DLD1 (cell line): ENCODE results near the gene GPC3.
"Not testable (repeated sequence)": the region's sequence is repeated elsewhere in the genome, so short reads cannot be mapped to it uniquely, and the experiment has no call there.

Experiments used
- in situ Hi-C: cut with HindIII; loops from 2 replicates; pipeline ENCODE4 v1.10.0; 2017; ENCODE audit warnings: low sequenced_read_pairs

Gene GPC3

GRCh38 chrX:133792198-133792953 is 193.0 kb downstream of the GPC3 start:
- in situ Hi-C loops = no loop called here

- in situ Hi-C loops = no loop called here
These were observed 195.6 kb downstream of the GPC3 start for GRCh38 chrX:133789829-133790228.

GRCh38 chrX:133786382-133786781 is 199.0 kb downstream of the GPC3 start:
- in situ Hi-C loops = no loop called here

- in situ Hi-C loops = no loop called here
These were observed 202.1 kb downstream of the GPC3 start for GRCh38 chrX:133783274-133783673.

GRCh38 chrX:133781174-133781573 is 204.2 kb downstream of the GPC3 start:
- in situ Hi-C loops = no loop called here

GRCh38 chrX:133776072-133776471 is 209.3 kb downstream of the GPC3 start:
- in situ Hi-C loops = no loop called here

GRCh38 chrX:133774807-133775206 is 210.6 kb downstream of the GPC3 start:
- in situ Hi-C loops = no loop called here

- in situ Hi-C loops = no loop called here
These were observed 214.2 kb downstream of the GPC3 start for GRCh38 chrX:133771086-133771646.

GRCh38 chrX:133762976-133763548 is 222.3 kb downstream of the GPC3 start:
- in situ Hi-C loops = not testable (repeated sequence)

GRCh38 chrX:133754657-133755056 is 230.7 kb downstream of the GPC3 start:
- in situ Hi-C loops = no loop called here

GRCh38 chrX:133749951-133750350 is 235.4 kb downstream of the GPC3 start:
- in situ Hi-C loops = no loop called here

- in situ Hi-C loops = no loop called here
These were observed 236.0 kb downstream of the GPC3 start for GRCh38 chrX:133749370-133749769.

- in situ Hi-C loops = no loop called here
These were observed 238.2 kb downstream of the GPC3 start for GRCh38 chrX:133747196-133747595.

GRCh38 chrX:133746593-133746992 is 238.8 kb downstream of the GPC3 start:
- in situ Hi-C loops = no loop called here

- in situ Hi-C loops = no loop called here
These were observed 240.0 kb downstream of the GPC3 start for GRCh38 chrX:133745349-133745748.

GRCh38 chrX:133742602-133743305 is 242.6 kb downstream of the GPC3 start:
- in situ Hi-C loops = no loop called here

GRCh38 chrX:133741303-133741702 is 244.1 kb downstream of the GPC3 start:
- in situ Hi-C loops = no loop called here

GRCh38 chrX:133726642-133727041 is 258.8 kb downstream of the GPC3 start:
- in situ Hi-C loops = no loop called here

- in situ Hi-C loops = no loop called here
These were observed 259.2 kb downstream of the GPC3 start for GRCh38 chrX:133726211-133726630.

GRCh38 chrX:133723930-133724329 is 261.5 kb downstream of the GPC3 start:
- in situ Hi-C loops = no loop called here

GRCh38 chrX:133722756-133723155 is 262.6 kb downstream of the GPC3 start:
- in situ Hi-C loops = no loop called here

GRCh38 chrX:133720269-133720668 is 265.1 kb downstream of the GPC3 start:
- in situ Hi-C loops = not testable (repeated sequence)
